Ishikawa (cell line): ENCODE results near the gene SF1.

Experiments
- CEBPB ChIP-seq: IDR thresholded peaks from 2 replicates; pipeline ENCODE4 v1.6.1; 2012
- CREB1 ChIP-seq: IDR thresholded peaks from 2 replicates; pipeline ENCODE4 v1.6.1; 2012; ENCODE audit warnings: low read depth
- EGR1 ChIP-seq: IDR thresholded peaks from 2 replicates; pipeline ENCODE4 v1.6.1; 2012
- EP300 ChIP-seq: IDR thresholded peaks from 2 replicates; pipeline ENCODE4 v1.6.1; 2012; ENCODE audit warnings: borderline replicate concordance
- FOXM1 ChIP-seq: IDR thresholded peaks from 2 replicates; pipeline ENCODE4 v1.6.1; 2012; ENCODE audit warnings: low read depth, borderline replicate concordance
- MAX ChIP-seq: IDR thresholded peaks from 2 replicates; pipeline ENCODE4 v1.6.1; 2012
- NFIC ChIP-seq: IDR thresholded peaks from 2 replicates; pipeline ENCODE4 v1.6.1; 2012
- RAD21 ChIP-seq: IDR thresholded peaks from 2 replicates; pipeline ENCODE4 v1.6.1; 2012; ENCODE audit warnings: low read depth
- REST ChIP-seq: IDR thresholded peaks from 2 replicates; pipeline ENCODE4 v1.6.1; 2012; ENCODE audit warnings: low read depth, mild to moderate bottlenecking
- TAF1 ChIP-seq: IDR thresholded peaks from 2 replicates; pipeline ENCODE4 v1.6.1; 2012; ENCODE audit warnings: low read depth, mild to moderate bottlenecking
- TCF12 ChIP-seq: IDR thresholded peaks from 2 replicates; pipeline ENCODE4 v1.6.1; 2012; ENCODE audit warnings: low read depth
- TEAD4 ChIP-seq: IDR thresholded peaks from 2 replicates; pipeline ENCODE4 v1.6.1; 2012
- USF1 ChIP-seq: IDR thresholded peaks from 2 replicates; pipeline ENCODE4 v1.6.1; 2012
- YY1 ChIP-seq: IDR thresholded peaks from 2 replicates; pipeline ENCODE4 v1.6.1; 2012; ENCODE audit warnings: low read depth
- ZBTB7A ChIP-seq: IDR thresholded peaks from 2 replicates; pipeline ENCODE4 v1.6.1; 2012; ENCODE audit warnings: low read depth

Gene SF1

GRCh38 chr11:64721359-64721699 is 57.0 kb downstream of the SF1 start:
- TF ChIP-seq EP300 (no peak), REST (no peak), ZBTB7A (no peak), TAF1 (no peak), NFIC (no peak), CREB1 (no peak)

DNA sequence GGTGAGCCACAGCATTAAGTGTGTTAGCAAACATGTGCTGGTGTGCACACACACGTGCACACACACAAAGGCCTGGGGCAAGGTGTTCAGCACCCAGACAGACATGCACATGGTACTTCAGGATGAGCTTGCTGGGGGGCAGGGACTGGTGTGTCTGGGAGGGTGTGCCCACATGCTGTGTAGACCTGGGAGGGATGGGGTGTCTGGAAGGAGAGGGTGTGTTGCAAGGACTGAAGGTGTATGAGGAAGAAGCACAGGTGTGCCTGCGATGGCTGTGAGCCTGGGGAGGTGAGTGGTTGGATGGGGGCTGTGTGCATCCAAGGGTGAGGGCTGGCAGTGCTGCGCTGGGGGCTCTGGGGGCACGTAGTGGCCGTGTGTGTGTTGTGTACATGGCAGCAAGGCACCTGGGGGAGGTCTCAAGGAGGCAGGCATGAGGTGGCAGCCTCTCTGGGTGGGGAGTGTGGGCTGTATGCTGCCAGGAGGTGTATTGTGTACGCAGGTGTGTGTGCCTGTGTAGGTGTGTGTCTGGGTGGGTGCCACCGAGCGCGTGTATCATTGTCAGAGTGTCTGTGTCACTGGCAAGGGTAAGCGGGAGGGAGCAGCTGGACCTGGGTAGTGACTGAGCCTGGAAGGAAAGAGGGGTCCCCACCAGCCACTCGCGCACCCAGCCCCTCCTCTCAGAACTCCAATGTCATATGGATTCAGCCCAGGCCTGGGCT is 57.5 kb downstream of the SF1 start:
- no peak for TF ChIP-seq CEBPB
- no peak for TF ChIP-seq NFIC
- no peak for TF ChIP-seq USF1
- TF ChIP-seq REST, result no peak
- no peak for TF ChIP-seq TCF12
- TF ChIP-seq YY1, result no peak
- TF ChIP-seq TEAD4, result no peak
- TF ChIP-seq EGR1, result no peak
- no peak for TF ChIP-seq MAX
- no peak for TF ChIP-seq ZBTB7A
- no peak for TF ChIP-seq RAD21
- TF ChIP-seq CREB1, result no peak
- TF ChIP-seq FOXM1, result no peak
- no peak for TF ChIP-seq TAF1
- no peak for TF ChIP-seq EP300

DNA sequence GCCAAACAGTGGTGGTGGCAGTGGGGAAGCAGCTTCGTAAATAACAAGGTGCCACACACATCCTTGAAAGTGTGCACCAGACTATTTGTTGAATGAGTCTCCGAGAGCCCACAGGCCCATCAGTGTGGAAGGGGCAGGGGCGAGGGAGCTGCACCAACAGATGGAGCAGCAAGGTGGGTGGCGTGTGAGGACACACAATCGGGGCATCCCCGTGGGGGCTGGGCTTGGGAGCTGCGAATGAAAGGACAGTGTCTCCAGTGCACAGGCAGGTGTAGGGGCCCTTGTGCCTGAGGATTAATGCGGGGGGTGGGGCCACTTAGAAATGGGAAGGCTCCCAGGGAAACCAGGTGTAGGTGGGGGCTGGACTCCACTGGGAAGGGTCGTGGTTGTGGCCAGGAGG is 58.2 kb downstream of the SF1 start:
- TF ChIP-seq ZBTB7A, result no peak
- TF ChIP-seq EGR1, result no peak
- TF ChIP-seq MAX, result no peak
- TF ChIP-seq TAF1, result no peak
- TF ChIP-seq NFIC, result no peak
- TF ChIP-seq EP300, result no peak
- no peak for TF ChIP-seq YY1

- TF ChIP-seq ZBTB7A (no peak), REST (no peak), EGR1 (no peak), TAF1 (no peak), USF1 (no peak), TCF12 (no peak), RAD21 (no peak), EP300 (no peak), MAX (no peak), TEAD4 (no peak), CREB1 (no peak), NFIC (no peak), CEBPB (no peak), FOXM1 (no peak), YY1 (no peak)
Measured at GRCh38 chr11:64719406-64719805, 58.9 kb downstream of the SF1 start.
